GM12892 (cell line): ENCODE measurements around the gene KLF16.

ENCODE experiments used
- DNase-seq: peaks from one replicate; pipeline ENCODE4 v3.0.0; 2011; ENCODE audit not compliant: insufficient read length
- FAIRE-seq: peaks from 2 replicates; lab custom pipeline; 2011; peaks lifted over from hg19 to GRCh38; lab: Jason Lieb, UNC
- POLR2A ChIP-seq: IDR thresholded peaks from 2 replicates; pipeline ENCODE4 v1.6.1; 2011; ENCODE audit warnings: low read depth, low read length, control low read depth
- POLR2AphosphoS5 ChIP-seq: IDR thresholded peaks from 2 replicates; pipeline ENCODE4 v1.6.1; 2011; ENCODE audit warnings: low read depth, low read length, control low read depth
- TAF1 ChIP-seq: IDR thresholded peaks from 2 replicates; pipeline ENCODE4 v1.6.1; 2011; ENCODE audit warnings: low read depth, mild to moderate bottlenecking, control low read depth, low read length, borderline replicate concordance

The KLF16 gene

GRCh38 chr19:1856698-1857603 lies 6.4 kb downstream of the KLF16 start:
- TF ChIP-seq TAF1 = 0 out of 2 replicates have a peak, but pooled peaks have one; percentile 16
- no peak; the same call in 1 of the 2 replicates for TF ChIP-seq POLR2A
- TF ChIP-seq POLR2AphosphoS5 = 0 out of 2 replicates have a peak, but pooled peaks have one; percentile 50
- FAIRE-seq (peak; percentile 96), DNase-seq (peak; percentile 88)

DNA sequence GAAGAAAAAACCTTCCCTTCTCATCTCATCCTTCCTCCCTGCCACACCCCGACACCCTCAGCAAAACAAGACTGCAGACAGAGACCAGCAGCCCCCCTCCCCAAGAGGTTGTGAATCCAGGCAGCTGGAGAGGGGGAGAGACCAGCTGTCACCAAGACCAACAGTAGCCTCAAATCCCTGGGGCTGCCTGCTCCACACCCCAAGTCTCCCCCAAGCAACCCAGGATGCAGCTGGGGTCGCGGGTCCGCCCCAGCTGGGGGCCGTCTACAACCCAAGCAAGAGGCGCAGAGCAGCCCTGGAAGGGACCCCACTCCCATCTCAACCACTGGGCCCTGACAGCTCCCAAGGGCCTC lies 7.1 kb downstream of the KLF16 start:
- TF ChIP-seq TAF1 = no peak
- no peak for TF ChIP-seq POLR2A
- TF ChIP-seq POLR2AphosphoS5 = no peak

GRCh38 chr19:1855828-1856255 lies 7.5 kb downstream of the KLF16 start:
- TF ChIP-seq POLR2A (no peak; the same call in 1 of the 2 replicates), POLR2AphosphoS5 (no peak), TAF1 (no peak)
- DNase-seq (no peak), FAIRE-seq (no peak)

More for the DNA sequence above, 7.1 kb downstream of the KLF16 start:
- FAIRE-seq (no peak), DNase-seq (no peak)

DNA sequence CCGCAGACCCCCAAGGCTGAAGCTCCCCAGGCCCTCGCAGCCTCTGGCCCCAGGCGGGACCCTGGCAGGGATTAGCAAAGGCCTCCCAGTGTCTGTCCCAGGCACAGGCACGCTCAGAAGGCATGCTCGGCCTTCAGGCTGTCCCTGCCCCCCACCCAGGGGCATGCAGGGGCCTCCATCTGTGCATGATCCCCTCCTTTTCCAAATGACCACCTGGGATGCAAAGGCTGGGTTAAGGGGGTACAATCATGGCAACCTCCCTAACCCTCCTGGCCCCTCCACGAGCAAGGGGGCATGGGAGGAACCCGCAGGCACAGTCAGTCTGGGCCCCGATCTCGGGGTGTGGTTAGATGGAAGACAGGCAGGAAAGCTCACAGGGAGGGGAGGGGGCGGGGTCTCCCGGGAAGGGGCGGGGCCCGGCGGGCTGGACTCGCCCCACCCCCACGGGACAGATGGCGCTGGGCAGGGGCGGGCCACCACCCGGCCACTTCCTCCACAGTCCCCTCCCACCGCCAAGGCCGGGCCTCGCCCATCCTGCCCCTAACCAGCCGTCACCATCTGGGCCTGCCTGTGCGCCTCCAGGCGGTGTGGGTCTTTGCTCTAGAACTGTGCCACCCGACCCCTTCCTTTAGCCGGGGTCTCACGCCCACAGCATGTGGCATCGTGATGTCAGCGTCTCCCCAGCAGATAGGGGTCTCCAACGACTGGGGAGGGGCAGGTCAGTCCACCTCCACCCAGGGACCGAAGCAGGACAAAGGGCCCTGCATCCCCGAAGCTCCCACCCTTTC lies 8.1 kb downstream of the KLF16 start:
- FAIRE-seq = peak; percentile 99
- peak; percentile 86 for DNase-seq
- TF ChIP-seq TAF1 (no peak), POLR2AphosphoS5 (no peak; the same call in 1 of the 2 replicates), POLR2A (peak; percentile 52; the same call in 1 of the 2 replicates)

DNA sequence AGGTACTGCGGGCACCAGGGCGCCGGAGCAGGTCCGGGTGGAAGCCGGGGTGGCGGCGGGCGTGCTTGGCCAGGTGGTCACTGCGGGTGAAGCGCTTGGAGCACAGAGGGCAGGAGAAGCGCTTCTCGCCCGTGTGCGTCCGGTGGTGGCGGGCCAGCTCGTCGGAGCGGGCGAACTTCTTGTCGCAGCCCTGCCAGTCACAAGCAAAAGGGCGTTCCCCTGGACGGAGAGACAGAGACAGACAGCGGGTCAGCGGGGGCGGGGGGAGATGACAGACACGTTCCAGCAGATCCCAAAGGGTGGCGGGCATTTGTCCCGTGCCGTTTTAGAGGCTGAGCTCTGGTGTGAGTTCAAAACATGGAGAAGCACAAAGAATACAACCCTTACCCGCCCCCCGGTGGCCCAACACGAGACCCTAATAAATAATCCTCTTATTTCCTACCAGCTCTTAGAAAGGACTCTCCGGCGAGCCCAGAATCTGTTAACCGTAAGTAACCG lies 8.8 kb downstream of the KLF16 start:
- DNase-seq (no peak), FAIRE-seq (no peak)
- no peak for TF ChIP-seq POLR2AphosphoS5
- TF ChIP-seq POLR2A = no peak

DNA sequence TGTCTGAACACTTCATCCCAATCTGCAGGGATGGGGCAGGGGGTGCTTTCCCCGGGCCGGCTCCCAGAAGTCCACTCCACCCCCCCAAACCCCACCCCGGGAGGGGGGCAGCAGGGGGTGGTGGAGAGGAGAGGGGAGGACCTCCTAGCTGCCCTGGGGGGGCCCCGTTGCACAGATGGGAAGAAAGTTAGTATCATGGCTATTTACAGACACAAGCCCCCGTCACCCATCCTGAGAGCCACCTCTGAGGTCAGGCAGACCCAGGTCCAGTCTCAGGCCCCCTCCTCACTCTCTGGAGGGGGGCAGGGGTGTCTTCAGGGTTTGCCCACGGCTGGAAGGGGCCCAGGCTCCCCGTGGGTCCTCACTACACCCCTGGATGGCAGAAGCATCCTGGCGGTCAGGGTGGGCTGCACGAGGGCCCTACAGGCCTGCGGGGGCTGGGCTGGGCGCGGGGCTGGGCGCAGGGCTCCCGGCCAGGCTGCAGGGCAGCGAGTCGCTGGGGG lies 9.3 kb downstream of the KLF16 start:
- FAIRE-seq = no peak
- TF ChIP-seq POLR2A (no peak), TAF1 (no peak), POLR2AphosphoS5 (no peak)

GRCh38 chr19:1853295-1854038 lies 9.9 kb downstream of the KLF16 start:
- TF ChIP-seq TAF1 (no peak), POLR2A (no peak)
- peak; percentile 99 for FAIRE-seq
- peak; percentile 88 for DNase-seq

More for the DNA sequence above, 9.3 kb downstream of the KLF16 start:
- no peak for DNase-seq

- no peak for TF ChIP-seq POLR2A
- TF ChIP-seq POLR2AphosphoS5 = no peak
- no peak for TF ChIP-seq TAF1
- DNase-seq (no peak), FAIRE-seq (no peak)
These were observed 10.7 kb downstream of the KLF16 start for GRCh38 chr19:1852581-1853128.

DNA sequence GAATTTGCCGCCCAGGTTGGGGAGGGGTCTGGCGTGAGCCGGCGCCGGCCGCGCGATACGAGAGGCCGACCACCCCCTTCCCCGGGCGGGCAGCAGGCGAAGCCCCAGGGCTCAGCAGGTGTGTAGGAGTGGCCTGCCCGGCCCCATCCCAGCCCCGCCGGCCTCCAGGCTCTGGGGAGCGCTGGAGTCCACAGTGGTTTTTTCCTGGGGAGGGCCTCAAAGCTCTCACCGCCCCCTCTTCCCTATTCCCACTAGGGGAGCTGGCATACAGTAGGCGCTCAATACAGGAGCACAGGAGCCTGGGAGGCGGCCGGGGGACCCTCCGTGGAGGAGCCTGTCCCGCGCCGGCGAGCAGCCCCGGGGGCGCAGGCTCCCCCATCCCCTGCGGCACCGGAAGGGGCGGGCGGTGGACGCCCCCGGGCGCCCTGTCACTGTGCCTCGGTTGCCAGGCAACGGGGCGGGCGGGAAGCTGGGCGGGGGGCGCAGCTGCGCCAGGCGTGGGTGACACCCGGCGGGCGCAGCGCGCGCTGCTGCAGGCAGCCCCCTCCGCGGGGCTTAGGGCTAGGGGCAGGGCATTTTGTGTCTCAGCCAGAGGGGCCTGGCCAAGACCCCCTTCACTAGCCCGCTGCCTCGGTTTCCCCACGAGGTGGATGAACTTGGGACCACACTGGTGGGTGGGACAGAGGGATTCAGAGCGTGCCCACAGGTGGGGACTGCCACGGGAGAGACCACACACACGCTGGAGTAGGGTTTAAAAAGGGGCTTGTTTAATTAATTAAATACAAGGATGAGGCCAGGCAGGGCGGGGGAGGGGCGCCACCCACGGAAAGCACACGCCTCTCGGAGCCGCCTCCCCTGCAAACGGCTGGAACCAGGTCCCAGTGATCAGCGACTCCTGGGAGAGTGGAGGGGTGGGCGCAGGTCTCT lies 11.5 kb downstream of the KLF16 start:
- DNase-seq (no peak), FAIRE-seq (no peak)
- no peak for TF ChIP-seq POLR2AphosphoS5
